BJ (cell line): ENCODE measurements around the gene CXADR. TPM values are rescaled to one million over a fixed set of nuclear protein-coding genes. Genes with fewer than 3 reads are reported as not detected.

ENCODE experiments used
- CTCF ChIA-PET: fragments of 350-600 bp; formaldehyde crosslinking; extraction: SDS; loops from one replicate; lab custom pipeline; 2021; ENCODE audit warnings: antibody characterized with exemption, inconsistent platforms; lab: Yijun Ruan, JAX
- POLR2A ChIA-PET: fragments of 300-600 bp; sonication (Branson Sonifier 250); formaldehyde crosslinking; extraction: SDS; loops from one replicate; lab custom pipeline; 2021; ENCODE audit warnings: antibody characterized with exemption; lab: Charles Lee
- DNase-seq: peaks from one replicate; pipeline ENCODE4 v3.0.0-alpha.2; 2011; ENCODE audit warnings: low read depth
- H3K27me3 ChIP-seq: 2 replicates; pipeline ENCODE4 v1.6.0; 2011; ENCODE audit warnings: low read length; ENCODE audit not compliant: control insufficient read depth, insufficient read depth
- H3K36me3 ChIP-seq: 2 replicates; pipeline ENCODE4 v1.5.1; 2011; ENCODE audit warnings: low read length; ENCODE audit not compliant: control insufficient read depth, insufficient read depth
- H3K4me3 ChIP-seq: 2 replicates; pipeline ENCODE4 v1.5.1; 2011; ENCODE audit warnings: low read depth, mild to moderate bottlenecking, control low read depth, low read length
- CTCF ChIP-seq: IDR thresholded peaks from 2 replicates; pipeline ENCODE4 v1.5.1; 2011; ENCODE audit warnings: low read depth, mild to moderate bottlenecking, control low read depth, inconsistent platforms, low read length, moderate library complexity; ENCODE audit not compliant: insufficient read depth
- polyA plus RNA-seq: library from polyadenylated mRNA; depleted of rRNA; stranded (reverse); fragments of >200 nt; gene quantifications from 2 replicates; pipeline ENCODE4 v1.2.3, GENCODE V29; 2011

The CXADR gene
- polyA plus RNA-seq, 1 experiment: 0.02 TPM

GRCh38 chr21:17539743-17540341 is 27.0 kb downstream of the CXADR start:
- TF ChIP-seq CTCF: no peak
- ChIA-PET POLR2A (no interaction called here), CTCF (no interaction called here)
- H3K4me3 ChIP-seq: no peak overlapping the region
- no peak for DNase-seq
- no peaks in the 10 kb centered on the region for H3K27me3 ChIP-seq
- H3K36me3 ChIP-seq: no peaks in the 10 kb centered on the region

GRCh38 chr21:17540530-17540929 is 27.7 kb downstream of the CXADR start:
- POLR2A ChIA-PET: no interaction called here

DNA sequence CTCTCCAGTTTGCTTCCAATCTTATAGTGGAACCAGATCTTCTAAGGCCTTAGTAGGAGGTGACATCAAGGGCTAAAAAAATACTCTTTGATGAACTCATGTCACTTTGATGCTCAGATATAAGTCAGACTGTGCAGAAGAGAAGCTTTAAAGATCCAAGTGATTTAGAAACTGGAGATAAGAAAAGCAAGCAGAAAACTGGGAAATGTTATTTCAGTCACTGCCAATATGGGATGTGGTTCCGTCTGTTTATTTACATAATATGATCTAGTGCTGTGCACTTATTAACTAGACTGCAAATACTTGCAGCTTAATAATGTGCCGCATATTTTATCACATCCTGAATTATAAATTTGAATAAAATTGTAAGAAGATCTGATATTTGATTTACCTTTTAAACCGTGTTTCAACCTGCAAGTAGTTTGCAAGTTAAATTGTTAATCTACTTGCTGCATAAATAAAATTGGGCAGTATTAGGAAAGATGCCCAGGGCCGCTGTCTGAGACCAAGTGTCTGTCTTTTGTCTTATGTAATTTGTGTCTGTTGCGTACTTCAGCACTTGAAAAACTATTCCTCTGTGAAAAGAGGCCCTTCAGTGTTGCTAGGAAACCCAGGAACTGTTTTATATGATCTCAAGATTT is 29.6 kb downstream of the CXADR start:
- POLR2A ChIA-PET: no interaction called here
- DNase-seq: no peak
- Histone ChIP-seq H3K36me3 (no peaks in the 10 kb centered on the region), H3K27me3 (no peaks in the 10 kb centered on the region), H3K4me3 (no peak overlapping the region)
- CTCF ChIA-PET: no interaction called here
- no peak for TF ChIP-seq CTCF

More at GRCh38 chr21:17540530-17540929, 27.7 kb downstream of the CXADR start:
- CTCF ChIA-PET: no interaction called here
- no peak overlapping the region for H3K4me3 ChIP-seq
- no peaks in the 10 kb centered on the region for H3K27me3 ChIP-seq
- no peak for TF ChIP-seq CTCF
- no peaks in the 10 kb centered on the region for H3K36me3 ChIP-seq
- no peak for DNase-seq

DNA sequence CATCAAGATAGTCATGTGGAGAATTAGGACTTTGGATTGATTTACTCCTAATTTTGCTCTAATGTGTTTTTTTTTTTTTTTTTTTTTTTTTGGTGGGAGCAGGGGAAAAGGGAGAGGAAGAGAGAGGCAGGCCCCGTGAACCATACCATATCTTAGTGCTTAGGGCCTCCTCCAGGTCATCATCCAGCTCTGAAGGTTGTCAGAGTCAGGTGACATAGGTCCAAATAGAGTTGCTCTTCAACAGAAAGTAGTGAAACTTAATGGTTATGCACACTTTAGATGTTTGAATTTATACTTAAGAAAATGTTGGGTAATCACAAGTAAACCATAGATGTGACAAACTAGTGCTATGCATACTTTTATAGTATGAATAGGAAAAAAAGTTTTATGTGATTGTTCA is 32.2 kb downstream of the CXADR start:
- H3K36me3 ChIP-seq: no peaks in the 10 kb centered on the region
- ChIA-PET POLR2A (no interaction called here), CTCF (no interaction called here)
- no peak for DNase-seq
- no peaks in the 10 kb centered on the region for H3K27me3 ChIP-seq
- no peak overlapping the region for H3K4me3 ChIP-seq
- no peak for TF ChIP-seq CTCF

DNA sequence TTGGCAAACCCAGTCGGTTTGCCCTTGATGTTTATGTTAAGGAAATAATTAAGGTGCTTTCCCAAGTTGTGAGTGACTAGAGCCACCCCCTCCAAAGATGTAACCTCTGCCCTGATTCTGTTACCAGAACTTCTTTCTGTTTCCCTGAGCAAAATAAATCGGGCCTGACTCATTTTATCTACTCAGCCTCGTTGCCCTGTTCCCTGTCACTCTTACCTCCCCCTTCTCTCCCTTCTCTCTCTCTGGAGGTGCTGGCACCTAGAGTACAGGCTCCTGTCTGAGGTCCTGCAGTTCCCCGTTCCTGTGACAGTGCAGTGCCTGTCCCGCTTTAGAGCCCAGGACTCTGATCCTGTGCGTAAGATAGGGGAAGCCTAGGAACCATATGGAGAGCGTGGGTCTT is 35.4 kb downstream of the CXADR start:
- H3K4me3 ChIP-seq: no peak overlapping the region
- no peak for DNase-seq
- POLR2A ChIA-PET: no interaction called here
- no peak for TF ChIP-seq CTCF
- CTCF ChIA-PET: interaction anchor here (1.0 to 1.6 kb wide), 2 partner anchors 160 to 161 kb away, joined by 3 to 4 read pairs; no protein-coding TSS in a partner anchor
- no peaks in the 10 kb centered on the region for H3K27me3 ChIP-seq
- H3K36me3 ChIP-seq: no peaks in the 10 kb centered on the region
